HG02943 (cell line): ENCODE data around the gene KRTAP12-4.
"Not testable (repeated sequence)": the region's sequence is repeated elsewhere in the genome, so short reads cannot be mapped to it uniquely, and the experiment has no call there.

Source experiments
- ATAC-seq: cut with Tn5 transposase; IDR thresholded peaks from one replicate; pipeline ENCODE4 v1.9.1; 2021; ENCODE audit warnings: mild to moderate bottlenecking, low read depth, moderate library complexity; ENCODE audit not compliant: unreplicated experiment

The KRTAP12-4 gene

GRCh38 chr21:44687671-44688070, 33.2 kb upstream of the KRTAP12-4 start:
- ATAC-seq, result no peak

GRCh38 chr21:44686843-44687561, 32.5 kb upstream of the KRTAP12-4 start:
- no peak for ATAC-seq

DNA sequence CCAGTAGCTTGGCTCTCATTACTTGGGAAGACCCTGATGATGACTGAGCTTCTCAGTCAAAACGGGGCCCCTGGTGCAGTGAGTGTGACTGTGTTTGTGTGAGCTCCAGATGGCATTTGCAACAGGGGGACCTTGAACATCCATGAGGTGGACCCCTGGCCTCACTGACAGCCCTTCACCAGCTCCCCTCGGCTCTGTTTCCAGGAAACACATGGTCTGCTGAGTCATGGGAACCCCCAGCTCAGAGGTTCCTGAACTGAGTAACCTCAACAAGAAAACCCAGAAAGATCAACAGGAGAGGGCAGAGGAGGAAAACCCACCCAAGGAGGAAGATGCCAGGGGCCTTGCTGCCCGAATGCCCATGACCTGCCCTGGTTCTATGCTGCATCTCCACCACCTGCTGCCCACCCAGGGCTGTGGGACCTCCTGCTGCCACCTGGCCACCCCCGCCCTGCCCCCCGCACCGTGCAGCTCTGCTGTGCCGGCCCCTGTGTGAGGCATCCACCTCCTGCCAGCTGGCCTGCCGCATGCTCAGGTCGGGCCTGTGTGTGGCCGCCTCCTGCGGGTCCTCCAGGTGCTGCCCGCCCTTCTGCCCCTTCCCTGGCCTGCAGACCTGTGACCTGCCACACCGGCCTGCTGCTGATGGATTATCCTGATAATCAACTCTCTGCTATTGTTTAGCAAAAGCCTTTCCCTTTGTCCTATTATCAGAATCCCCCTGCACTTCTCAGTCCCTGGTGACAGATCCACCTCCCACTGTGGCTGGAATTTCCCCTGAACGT, 31.7 kb upstream of the KRTAP12-4 start:
- ATAC-seq, result no peak

DNA sequence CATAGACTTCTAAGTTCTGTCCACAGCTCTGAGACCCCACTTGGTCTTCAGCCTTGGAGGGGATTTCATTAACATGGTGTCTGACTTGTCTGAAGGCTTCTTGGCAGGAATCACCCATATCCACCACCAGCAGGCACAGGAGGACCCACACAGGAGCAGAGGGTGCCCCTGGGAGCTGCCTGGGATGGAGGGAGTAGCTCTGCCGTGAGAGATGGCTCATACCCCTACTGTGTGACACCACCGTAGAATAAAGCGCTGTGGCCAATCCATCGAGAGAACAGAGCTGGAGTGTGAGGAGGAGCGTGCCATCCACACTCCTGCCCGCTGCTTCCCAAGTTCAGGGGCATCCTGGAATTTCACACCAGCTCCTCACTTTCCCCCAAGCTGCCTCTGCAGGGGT, 30.6 kb upstream of the KRTAP12-4 start:
- not testable (repeated sequence) for ATAC-seq

DNA sequence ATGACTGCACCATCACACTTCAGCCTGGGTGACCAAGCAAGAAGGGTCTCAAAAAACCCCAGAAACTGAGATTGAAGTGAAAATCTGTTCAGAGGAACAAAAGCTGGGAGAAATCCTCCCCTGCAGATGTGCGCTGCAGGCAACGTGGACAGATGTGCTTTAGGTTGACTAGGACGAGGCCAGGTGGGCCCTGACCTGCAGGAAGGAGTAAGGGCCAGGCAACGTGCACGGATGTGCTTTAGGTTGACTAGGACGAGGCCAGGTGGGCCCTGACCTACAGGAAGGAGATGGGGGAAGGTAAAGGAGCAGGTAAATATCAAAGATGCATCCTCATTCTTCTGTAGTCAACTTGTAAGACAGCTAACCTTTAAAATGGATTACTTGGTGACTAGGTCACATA, 30.0 kb upstream of the KRTAP12-4 start:
- no peak for ATAC-seq

DNA sequence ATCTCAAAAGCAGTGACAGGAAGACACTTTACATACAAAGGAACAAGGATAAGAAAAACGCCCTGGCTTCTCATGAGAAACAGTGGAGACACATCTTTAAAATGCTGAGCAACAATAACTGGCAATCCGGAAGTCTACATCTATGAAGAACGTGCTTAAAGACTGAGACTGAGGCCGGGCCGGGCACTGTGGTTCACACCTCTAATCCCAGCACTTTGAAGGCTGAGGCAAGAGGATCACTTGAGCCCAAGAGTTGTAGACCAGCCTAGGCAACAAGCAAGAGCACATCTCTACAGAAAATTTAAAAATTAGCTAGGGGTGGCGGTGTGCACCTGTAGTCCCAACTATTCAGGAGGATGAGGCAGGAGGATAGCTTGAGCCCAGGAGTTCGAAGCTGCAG, 29.6 kb upstream of the KRTAP12-4 start:
- ATAC-seq, result no peak

- no peak for ATAC-seq
Observed at GRCh38 chr21:44682580-44683151, 28.2 kb upstream of the KRTAP12-4 start.

DNA sequence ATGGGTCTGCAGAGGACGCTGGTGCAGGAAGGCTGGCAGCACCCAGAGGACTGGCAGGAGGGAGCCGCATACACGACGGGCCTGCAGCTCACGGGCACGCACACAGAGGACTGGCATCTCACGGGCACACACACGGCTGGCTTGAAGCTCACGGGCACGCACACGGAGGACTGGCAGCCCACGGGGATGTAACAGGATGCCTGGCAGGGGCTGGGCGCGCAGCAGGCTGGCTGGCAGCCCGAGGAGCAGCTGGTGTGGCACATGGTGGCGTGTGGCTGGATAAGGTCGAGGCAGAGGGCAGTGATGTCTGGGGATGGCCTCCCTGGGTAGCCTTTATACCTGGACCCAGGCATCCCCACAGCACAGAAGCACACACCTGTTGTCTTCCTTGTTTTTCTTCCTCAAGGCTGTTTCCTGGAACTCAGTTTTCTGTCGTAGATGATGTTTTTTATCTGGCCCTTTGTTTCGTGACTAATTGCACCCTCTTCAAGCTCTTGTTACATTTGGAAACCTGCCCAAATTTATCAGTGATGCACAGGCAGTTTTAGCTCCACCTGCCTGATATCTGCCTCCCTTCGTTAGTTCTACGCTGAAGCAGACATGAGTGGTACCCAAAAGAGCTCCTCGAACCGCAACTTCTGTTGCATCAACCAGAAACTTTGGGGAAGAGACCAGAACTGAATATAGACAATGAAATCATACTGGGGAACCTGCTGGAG, 27.6 kb upstream of the KRTAP12-4 start, which contains the start of gene KRTAP12-1:
KRTAP12-1 (minus strand) TSS at position 303 of the 719 bp plus-strand sequence; CDS start at position 263, 40 bp downstream.
- ATAC-seq, result no peak

DNA sequence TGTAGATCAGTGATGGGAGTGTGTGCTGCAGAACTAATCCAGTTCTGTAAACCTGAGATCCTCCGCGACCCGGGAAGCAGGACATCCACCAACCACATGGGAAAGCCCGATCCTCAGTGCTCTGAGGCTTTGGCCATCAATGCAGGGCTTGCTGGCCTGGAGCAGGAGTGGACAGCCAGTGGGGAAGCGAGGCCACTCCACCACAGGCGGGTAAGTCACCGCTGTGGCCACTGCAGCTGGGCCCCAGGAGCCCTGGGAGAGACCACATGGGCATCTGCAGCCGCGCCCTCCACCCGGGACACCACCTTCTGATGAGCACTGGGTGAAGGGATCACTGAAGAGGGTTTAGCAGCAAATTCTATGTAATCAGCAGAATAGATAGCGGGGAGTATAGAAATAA, 26.7 kb upstream of the KRTAP12-4 start:
- ATAC-seq, result no peak

- ATAC-seq, result no peak
Observed at GRCh38 chr21:44677881-44678280, 23.4 kb upstream of the KRTAP12-4 start.

GRCh38 chr21:44671911-44672310, 17.5 kb upstream of the KRTAP12-4 start:
- ATAC-seq, result no peak

- ATAC-seq, result no peak
Observed at GRCh38 chr21:44670642-44671432, 16.4 kb upstream of the KRTAP12-4 start.

DNA sequence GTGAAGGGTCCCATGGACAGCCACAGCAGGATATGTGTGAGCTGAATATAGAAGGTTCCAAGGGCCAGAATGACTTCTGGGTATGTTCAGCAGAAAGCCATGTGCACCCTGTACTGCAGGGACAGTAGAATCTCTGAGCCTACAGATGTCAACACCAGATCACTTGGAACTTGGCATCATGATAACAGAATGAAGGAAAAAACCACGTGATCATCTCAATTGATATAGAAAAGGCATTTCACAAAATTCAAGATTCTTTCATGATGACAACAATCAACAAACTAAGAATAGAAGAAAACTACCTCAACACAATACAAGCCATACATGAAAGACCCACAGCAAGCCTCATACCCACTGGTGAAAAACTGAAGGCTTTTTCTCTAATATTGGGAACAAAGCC, 13.2 kb upstream of the KRTAP12-4 start:
- no peak for ATAC-seq

GRCh38 chr21:44666401-44667320, 12.2 kb upstream of the KRTAP12-4 start, which contains the start of gene KRTAP12-2:
KRTAP12-2 (minus strand) TSS chr21:44666927; CDS start chr21:44666886, 41 bp downstream.
- ATAC-seq, result no peak

DNA sequence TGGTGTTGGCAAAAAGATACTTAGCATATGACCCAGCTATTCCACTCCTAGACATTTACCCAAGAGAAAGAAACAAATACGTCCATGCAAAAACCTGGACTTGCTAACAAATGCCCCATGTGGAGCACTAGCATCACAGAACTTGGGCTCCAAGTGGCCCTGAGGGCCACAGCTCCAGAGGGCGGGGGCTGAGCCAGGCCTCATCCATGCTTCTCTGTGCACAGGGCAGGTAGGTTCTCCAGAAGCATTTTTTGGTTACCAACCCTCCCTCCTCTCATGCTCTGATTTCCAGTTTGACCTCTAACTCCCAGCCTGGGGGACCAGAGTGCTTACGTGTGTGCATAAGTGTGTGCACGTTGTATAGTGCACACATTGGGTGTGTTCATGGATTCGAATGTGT, 10.2 kb upstream of the KRTAP12-4 start:
- ATAC-seq, result no peak

- not testable (repeated sequence) for ATAC-seq
Observed at GRCh38 chr21:44661567-44661966, 7.1 kb upstream of the KRTAP12-4 start.

DNA sequence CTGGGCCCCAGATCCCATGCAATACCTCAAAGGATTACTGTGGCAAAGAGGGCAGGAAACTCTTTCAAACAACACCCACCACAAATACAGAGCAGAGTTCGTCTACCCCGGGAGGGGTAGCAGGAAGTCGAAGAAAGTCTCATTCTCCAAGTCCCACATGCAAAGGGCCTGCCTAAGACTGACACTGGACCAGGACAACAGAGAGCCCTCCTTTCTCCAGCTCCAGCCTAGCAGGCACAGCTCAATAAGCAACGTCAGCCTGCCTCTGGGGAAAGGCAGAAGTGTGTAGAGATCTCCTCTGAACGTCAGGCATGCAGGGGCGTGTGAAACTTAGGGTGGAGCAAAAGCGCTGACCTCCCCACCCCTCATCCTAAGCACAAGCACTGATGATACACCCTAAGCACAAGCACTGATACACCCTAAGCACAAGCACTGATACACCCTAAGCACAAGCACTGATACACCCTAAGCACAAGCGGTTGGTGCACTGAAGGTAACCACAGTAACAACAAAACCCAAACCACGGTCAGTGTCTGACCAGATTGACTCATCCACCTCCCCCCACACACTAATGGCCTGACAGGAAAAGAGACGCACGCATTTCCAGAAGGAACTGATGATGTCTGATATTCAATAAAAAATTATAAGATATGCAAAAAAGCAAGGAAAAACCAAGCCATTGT, 4.6 kb upstream of the KRTAP12-4 start:
- ATAC-seq, result no peak

DNA sequence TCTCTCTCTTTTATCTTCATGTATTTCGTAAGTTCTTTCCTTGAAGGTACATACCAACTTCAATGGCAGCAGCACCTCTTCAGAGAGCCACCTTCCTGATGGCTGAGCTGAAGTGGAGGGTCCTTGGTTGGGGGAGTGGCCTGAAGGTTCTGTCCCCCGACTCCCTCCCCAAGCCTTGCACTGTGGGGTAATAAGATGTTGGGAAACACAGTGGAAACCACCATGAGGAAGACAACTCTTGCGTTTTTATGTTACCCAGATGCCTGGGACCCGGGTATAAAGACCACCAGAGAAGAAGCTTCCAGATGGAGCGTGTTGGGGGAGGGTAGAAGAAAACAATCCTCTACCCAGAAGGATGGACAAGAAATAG, 4.1 kb upstream of the KRTAP12-4 start:
- ATAC-seq, result no peak
